Endothelial cell of umbilical vein (primary cell): ENCODE results near the gene AHI1. TPM values are rescaled to one million over a fixed set of nuclear protein-coding genes. Genes with fewer than 3 reads are reported as not detected.

Source experiments
- BruUV-seq: library from RNA; stranded (reverse); fragments of 400-500 nt; replicated peaks from 2 replicates; lab custom pipeline; 2021; lab: Mats Ljungman, UMichigan
- CTCF ChIA-PET: fragments of 300-600, 350-600 bp; sonication (Branson Sonifier 250); formaldehyde crosslinking; loops from one replicate; lab custom pipeline; 2021; ENCODE audit warnings: antibody characterized with exemption, inconsistent platforms; lab: Charles Lee
- POLR2A ChIA-PET: fragments of 300-600, 350-600 bp; sonication (Branson Sonifier 250); formaldehyde crosslinking; loops from one replicate; lab custom pipeline; 2021; ENCODE audit warnings: antibody characterized with exemption, inconsistent platforms; lab: Charles Lee
- DNase-seq: peaks from one replicate; pipeline ENCODE4 v3.0.0-alpha.2; 2011; ENCODE audit warnings: low read depth, low spot score
- FAIRE-seq: peaks from 2 replicates; lab custom pipeline; 2011; peaks lifted over from hg19 to GRCh38; lab: Jason Lieb, UNC
- H2AFZ ChIP-seq: 2 replicates; pipeline ENCODE4 v1.6.0; 2012; ENCODE audit warnings: low read depth, low read length, control low read depth, inconsistent platforms
- H3K27ac ChIP-seq: 2 replicates; pipeline ENCODE4 v1.5.1; 2011; ENCODE audit warnings: low read depth, mild to moderate bottlenecking, control low read depth, low read length, moderate library complexity; ENCODE audit not compliant: insufficient read depth
- H3K27me3 ChIP-seq, 2 experiments: 2 replicates each; pipeline versions ENCODE4 v1.6.0 to v1.6.1; 2011; ENCODE audit warnings: low read length in 2 of 2, mixed read lengths in 1 of 2; ENCODE audit not compliant: control insufficient read depth in 2 of 2, insufficient read depth in 2 of 2
- H3K36me3 ChIP-seq, 2 experiments: 2 replicates in 1 of 2; 3 replicates in 1 of 2; pipeline ENCODE4 v1.5.1; 2011; ENCODE audit warnings: low read length in 2 of 2, mild to moderate bottlenecking in 1 of 2, moderate library complexity in 1 of 2; ENCODE audit not compliant: control insufficient read depth in 2 of 2, insufficient read depth in 2 of 2; ENCODE audit errors: extremely low read depth in 1 of 2
- H3K4me1 ChIP-seq: 3 replicates; pipeline ENCODE4 v1.5.1; 2011; ENCODE audit warnings: mild to moderate bottlenecking, low read length; ENCODE audit not compliant: control insufficient read depth, insufficient read depth; ENCODE audit errors: extremely low read depth
- H3K4me2 ChIP-seq: 2 replicates; pipeline ENCODE4 v1.6.1; 2011; ENCODE audit warnings: low read length, control low read depth, mixed read lengths; ENCODE audit not compliant: insufficient read depth
- H3K4me3 ChIP-seq, 3 experiments: fragments of 200-600 bp in 1 of 3; sonication (generic), shearing (Covaris generic) in 1 of 3; replicated peaks in 1 of 3; 2 replicates each; pipeline ENCODE4 v1.5.1; 2011 to 2016; ENCODE audit warnings: control low read depth in 3 of 3, low read length in 3 of 3, mild to moderate bottlenecking in 2 of 3, inconsistent platforms in 1 of 3, low read depth in 1 of 3, moderate library complexity in 1 of 3; ENCODE audit not compliant: insufficient read depth in 1 of 3
- H3K79me2 ChIP-seq: 2 replicates; pipeline ENCODE4 v1.6.0; 2012; ENCODE audit warnings: low read length, inconsistent platforms; ENCODE audit not compliant: control insufficient read depth, insufficient read depth
- H3K9ac ChIP-seq: replicated peaks from 2 replicates; pipeline ENCODE3; 2011; ENCODE audit warnings: low read length, control low read depth; ENCODE audit not compliant: insufficient read depth; ENCODE audit errors: extremely low read depth
- H3K9me1 ChIP-seq: replicated peaks from 3 replicates; pipeline ENCODE4 v1.6.0; 2011; ENCODE audit warnings: mild to moderate bottlenecking, low read length; ENCODE audit not compliant: control insufficient read depth, insufficient read depth; ENCODE audit errors: extremely low read depth
- H3K9me3 ChIP-seq: replicated peaks from 2 replicates; pipeline ENCODE4 v1.5.1; 2012; ENCODE audit warnings: low read length, inconsistent platforms; ENCODE audit not compliant: control insufficient read depth, insufficient read depth
- H4K20me1 ChIP-seq: replicated peaks from 2 replicates; pipeline ENCODE3; 2011; ENCODE audit warnings: mild to moderate bottlenecking, low read length; ENCODE audit not compliant: control insufficient read depth, insufficient read depth; ENCODE audit errors: extremely low read depth
- CTCF ChIP-seq, 2 donors: IDR thresholded peaks; 1 replicate in 1 of 2; 2 replicates in 1 of 2; pipeline ENCODE4 v1.5.1; 2011; ENCODE audit warnings: low read length in 2 of 2, mild to moderate bottlenecking in 2 of 2, moderate library complexity in 2 of 2, control low read depth in 1 of 2, inconsistent platforms in 1 of 2, low read depth in 1 of 2; ENCODE audit not compliant: insufficient read depth in 1 of 2; ENCODE audit errors: extremely low read depth in 1 of 2
- EZH2 ChIP-seq: IDR thresholded peaks from 2 replicates; pipeline ENCODE4 v1.6.1; 2012; ENCODE audit warnings: borderline replicate concordance, low read depth, mild to moderate bottlenecking, moderate library complexity, low read length, inconsistent platforms; ENCODE audit not compliant: severe bottlenecking
- FOS ChIP-seq: IDR thresholded peaks from 2 replicates; pipeline ENCODE4 v1.6.1; 2011; ENCODE audit warnings: mild to moderate bottlenecking, low read length, moderate library complexity, borderline replicate concordance; ENCODE audit not compliant: insufficient read depth
- GATA2 ChIP-seq: IDR thresholded peaks from 2 replicates; pipeline ENCODE4 v1.7.0; 2011; ENCODE audit warnings: low read depth, mild to moderate bottlenecking, moderate library complexity, mixed read lengths, low read length; ENCODE audit not compliant: insufficient read length, insufficient read depth
- JUN ChIP-seq: IDR thresholded peaks from 2 replicates; pipeline ENCODE4 v1.6.1; 2011; ENCODE audit warnings: borderline replicate concordance, low read depth; ENCODE audit not compliant: insufficient read length, insufficient read depth
- MAX ChIP-seq: IDR thresholded peaks from 2 replicates; pipeline ENCODE4 v1.6.1; 2011; ENCODE audit not compliant: insufficient read depth, insufficient read length
- MYC ChIP-seq: IDR thresholded peaks from one replicate; pipeline ENCODE4 v1.6.1; 2011; ENCODE audit warnings: mild to moderate bottlenecking, low read depth, low read length
- POLR2A ChIP-seq: IDR thresholded peaks from 2 replicates; pipeline ENCODE4 v1.6.1; 2012; ENCODE audit warnings: low read depth, mild to moderate bottlenecking, control low read depth, low read length
- POLR2AphosphoS5 ChIP-seq: IDR thresholded peaks from 2 replicates; pipeline ENCODE4 v1.6.1; 2012; ENCODE audit warnings: low read depth, mild to moderate bottlenecking, control low read depth, low read length, moderate library complexity; ENCODE audit not compliant: insufficient read depth
- dilution Hi-C: fragments of 300-500 bp; cut with MboI; formaldehyde crosslinking; loops from one replicate; pipeline ENCODE4 v1.15.0; 2019; ENCODE audit warnings: low sequenced_read_pairs; ENCODE audit not compliant: extremely low pct_ligation_motif_present
- intact Hi-C: fragments of 100-400 bp; cut with micrococcal nuclease; formaldehyde crosslinking; loops from one replicate; pipeline ENCODE4 v1.10.0; 2022
- polyA plus RNA-seq, 4 experiments: library from polyadenylated mRNA; depleted of rRNA in 3 of 4; stranded (reverse) in 3 of 4; unstranded in 1 of 4; fragments of >200 nt; gene quantifications; 2 replicates each; pipeline versions ENCODE4 v1.2.1 to v1.2.3, GENCODE V29; 2011 to 2012; ENCODE audit warnings: missing spikeins in 1 of 4
- total RNA-seq: library from RNA; stranded (reverse); gene quantifications from 2 replicates; pipeline ENCODE4 v1.2.3, GENCODE V29; 2021

AHI1 gene
- total and polyA plus RNA-seq, 2 donors (not counting 3 experiments of a cell fraction or from before 2014, with no cell fraction given): 5.1 to 20.7 TPM

GRCh38 chr6:135380793-135381192, 116.7 kb downstream of the AHI1 start:
- no TSS peak for BruUV-seq
- Histone ChIP-seq H4K20me1 (no peaks in the 10 kb centered on the region), H3K4me1 (no peaks in the 10 kb centered on the region), H3K79me2 (no peaks in the 10 kb centered on the region), H3K4me2 (no peak overlapping the region), H3K9me3 (no peaks in the 10 kb centered on the region), H3K36me3 (no peaks in the 10 kb centered on the region), H3K4me3 (no peak overlapping the region), H3K27ac (no peak overlapping the region), H3K9me1 (no peaks in the 10 kb centered on the region), H2AFZ (no peak overlapping the region), H3K27me3 (no peaks in the 10 kb centered on the region), H3K9ac (no peak overlapping the region)
- no peak for DNase-seq
- ChIA-PET POLR2A (no interaction called here), CTCF (no interaction called here)
- FAIRE-seq: no peak
- intact Hi-C loops (no loop called here), dilution Hi-C loops (no loop called here)
- TF ChIP-seq MAX (no peak), JUN (no peak), FOS (no peak), MYC (no peak), POLR2AphosphoS5 (no peak), GATA2 (no peak), CTCF (IDR thresholded peaks at IDR 0.05; ENCODE audit: extremely low read depth in 1 of 2, insufficient read depth in 1 of 2, low read depth in 1 of 2, low read length in 2 of 2) (no peak), EZH2 (no peak), POLR2A (no peak)
